Femur (tissue), 1 donor: ENCODE results near the gene ARHGAP19.
A peak's percentile ranks its signal among the peaks of the same experiment; 100 is the strongest.

ENCODE experiments used
- DNase-seq: peaks from one replicate; pipeline ENCODE4 v3.0.0-alpha.2; 2017

ARHGAP19 gene

GRCh38 chr10:97292097-97292861 lies at the start of gene ARHGAP19:
Gene ARHGAP19 (minus strand): TSS chr10:97292637. CDS start chr10:97292627, 10 bp downstream.
- peak; percentile 98 for DNase-seq

- no peak for DNase-seq
Observed at GRCh38 chr10:97341416-97341815, 49.0 kb upstream of the ARHGAP19 start.

- DNase-seq = no peak
Observed at GRCh38 chr10:97338041-97338440, 45.6 kb upstream of the ARHGAP19 start.

GRCh38 chr10:97336942-97337831 lies 44.8 kb upstream of the ARHGAP19 start:
- no peak for DNase-seq

GRCh38 chr10:97336446-97336845 lies 44.0 kb upstream of the ARHGAP19 start:
- DNase-seq = no peak

- no peak for DNase-seq
Observed at GRCh38 chr10:97336006-97336405, 43.6 kb upstream of the ARHGAP19 start.

- no peak for DNase-seq
Observed at GRCh38 chr10:97335188-97335619, 42.8 kb upstream of the ARHGAP19 start.

- peak; percentile 94 for DNase-seq
Observed at GRCh38 chr10:97334370-97335175, 42.1 kb upstream of the ARHGAP19 start, which contains the start of gene FRAT2. Gene FRAT2 (minus strand): TSS chr10:97334729. CDS start chr10:97334572, 157 bp downstream.

GRCh38 chr10:97333601-97334369 lies 41.3 kb upstream of the ARHGAP19 start:
- peak; percentile 57 for DNase-seq

GRCh38 chr10:97333351-97333600 lies 40.8 kb upstream of the ARHGAP19 start:
- DNase-seq = no peak

- peak; percentile 53 for DNase-seq
Observed at GRCh38 chr10:97332591-97333350, 40.3 kb upstream of the ARHGAP19 start.

- DNase-seq = no peak
Observed at GRCh38 chr10:97331153-97331703, 38.8 kb upstream of the ARHGAP19 start.

- DNase-seq = no peak
Observed at GRCh38 chr10:97329766-97330165, 37.3 kb upstream of the ARHGAP19 start.

GRCh38 chr10:97328646-97329453 lies 36.4 kb upstream of the ARHGAP19 start:
- DNase-seq = no peak

- DNase-seq = no peak
Observed at GRCh38 chr10:97327348-97328294, 35.2 kb upstream of the ARHGAP19 start.

- no peak for DNase-seq
Observed at GRCh38 chr10:97325754-97326153, 33.3 kb upstream of the ARHGAP19 start.

GRCh38 chr10:97323501-97323900 lies 31.1 kb upstream of the ARHGAP19 start:
- no peak for DNase-seq

- DNase-seq = no peak
Observed at GRCh38 chr10:97321804-97322190, 29.4 kb upstream of the ARHGAP19 start.
